LHCN-M2 (cell line): ENCODE measurements around the gene PPARG. TPM values are rescaled to one million over a fixed set of nuclear protein-coding genes. Genes with fewer than 3 reads are reported as not detected.
"Not testable (repeated sequence)": the region's sequence is repeated elsewhere in the genome, so short reads cannot be mapped to it uniquely, and the experiment has no call there.

ENCODE experiments used
- DNase-seq: peaks from one replicate; pipeline ENCODE4 v3.0.0-alpha.2; 2012; ENCODE audit warnings: low read depth
- polyA plus RNA-seq: library from polyadenylated mRNA; unstranded; fragments of >200 nt; gene quantifications from one replicate; pipeline ENCODE4 v1.2.1, GENCODE V29; 2012; ENCODE audit warnings: missing spikeins
- total RNA-seq: library from RNA; depleted of rRNA; stranded (reverse); fragments of >200 nt; gene quantifications from 2 replicates; pipeline ENCODE4 v1.2.3, GENCODE V29; 2014; rRNA removed

PPARG gene
- 6.5 and 8.8 TPM in 2 replicates for total RNA-seq
- 4.0 TPM for polyA plus RNA-seq

DNA sequence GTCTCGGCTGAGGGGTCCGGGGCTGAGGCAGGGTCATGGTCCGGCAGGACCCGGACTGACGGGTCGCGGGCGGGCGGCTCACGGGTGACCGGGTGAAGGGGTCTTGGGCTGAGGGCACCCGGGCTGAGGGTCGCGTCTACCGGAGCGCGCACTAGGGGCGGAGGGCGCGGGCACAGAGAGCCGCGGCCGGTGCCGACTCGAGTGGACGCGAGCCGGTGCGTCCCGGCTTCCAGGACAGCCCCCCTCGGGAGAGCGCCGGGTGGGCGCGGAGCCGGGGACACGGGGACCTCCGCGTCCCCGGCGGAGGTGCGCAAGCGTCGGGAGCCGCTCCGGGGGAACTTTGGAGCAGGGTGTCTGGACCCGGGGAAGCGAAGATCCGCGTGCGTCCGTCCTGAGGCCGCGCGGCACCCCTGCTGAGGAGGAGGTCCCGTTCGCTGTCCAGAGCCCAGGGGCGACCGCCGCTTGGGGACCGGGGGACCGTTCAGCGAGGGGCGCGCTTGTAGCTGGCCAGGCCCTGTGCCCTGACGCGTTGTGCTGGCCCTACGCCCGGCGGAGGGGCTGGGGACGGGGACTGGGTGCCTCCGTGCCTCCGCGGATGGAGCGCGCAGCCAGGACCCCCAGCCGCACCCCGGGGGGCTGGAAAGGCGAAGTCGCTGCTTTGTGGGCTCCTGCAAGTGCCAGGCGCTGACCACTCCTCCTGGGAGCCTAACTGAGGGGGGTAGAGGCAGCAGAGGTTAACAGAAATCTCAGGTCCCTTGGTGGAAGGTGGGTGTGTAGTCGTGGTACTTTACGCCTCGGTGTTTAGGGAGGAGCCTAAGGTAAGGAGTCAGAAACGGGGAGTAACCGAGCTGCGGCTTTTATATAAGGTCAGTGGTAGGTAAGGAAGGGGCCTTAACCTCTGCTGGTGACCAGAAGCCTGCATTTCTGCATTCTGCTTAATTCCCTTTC, at the start of gene PPARG:
PPARG (plus strand) TSS at position 889 of the 948 bp plus-strand sequence. CDS start 90,642 bp downstream, outside the sequence.
- DNase-seq: no peak

DNA sequence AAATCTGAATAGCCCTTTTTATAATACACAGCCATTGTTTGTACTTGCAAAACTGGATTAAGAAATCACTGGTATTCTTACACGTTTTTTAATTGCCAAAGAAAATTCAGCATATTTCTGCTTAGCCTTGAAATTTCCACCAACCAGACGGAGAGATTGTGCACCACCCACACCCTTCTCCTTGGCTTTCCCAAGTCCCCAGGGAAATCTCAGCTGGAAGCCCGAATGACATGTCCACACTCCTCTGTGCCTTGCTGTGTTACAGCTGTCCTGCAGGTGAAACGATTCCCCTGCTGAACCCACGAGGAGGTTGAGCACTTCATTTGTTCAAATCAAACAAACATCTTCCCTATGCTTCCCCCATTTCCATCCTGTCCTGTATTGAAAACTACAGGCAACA, 49.6 kb upstream of the PPARG start:
- no peak for DNase-seq

DNA sequence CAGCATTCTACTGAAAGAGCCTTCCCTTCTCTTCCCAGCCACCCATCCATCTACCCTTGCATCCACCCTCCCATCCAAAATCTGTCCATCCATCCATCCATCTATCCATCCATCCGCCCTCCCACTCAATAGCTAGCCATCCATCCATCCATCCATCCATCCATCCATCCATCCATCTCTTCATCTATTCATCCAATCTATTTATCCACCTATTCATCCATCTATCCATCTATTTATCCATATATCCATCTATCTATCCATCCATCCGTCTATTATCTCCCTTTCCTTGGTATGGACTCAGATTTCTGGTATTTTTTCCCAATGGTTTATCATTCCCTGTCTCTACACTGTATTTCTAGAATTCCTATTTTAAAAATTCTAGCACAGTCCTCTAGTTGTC, 46.1 kb upstream of the PPARG start:
- no peak for DNase-seq

DNA sequence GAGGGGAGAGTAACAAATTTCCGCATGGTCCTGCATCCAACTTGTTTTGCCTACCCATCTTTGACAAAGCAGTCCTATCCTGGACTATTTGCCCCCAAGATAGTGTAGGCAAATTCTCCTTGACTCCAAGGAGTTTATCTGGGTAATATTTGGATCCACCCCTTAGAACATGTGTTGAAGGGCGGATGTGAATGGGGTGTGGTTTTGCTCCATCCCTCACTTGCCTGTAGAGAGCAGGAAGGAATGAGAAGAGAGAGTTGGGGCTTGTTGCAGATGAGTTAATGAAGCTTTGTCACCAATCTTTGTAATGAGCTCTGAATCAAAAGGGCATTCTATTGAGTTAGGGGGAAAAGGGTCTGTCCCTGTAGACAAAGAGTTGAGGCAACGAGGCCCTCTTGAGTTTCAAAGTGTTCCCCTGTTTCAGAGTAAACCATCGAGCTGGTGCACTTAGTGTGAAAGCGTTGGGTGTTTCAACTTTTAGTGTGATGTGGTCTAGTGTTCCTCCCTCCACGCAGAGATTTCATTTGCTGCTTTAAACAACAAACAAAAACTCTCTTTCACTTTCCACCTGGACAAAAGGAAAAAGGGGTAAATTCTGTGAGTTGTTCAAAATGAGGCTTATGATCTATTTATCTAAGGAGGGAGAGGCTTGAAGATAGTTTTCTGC, 42.2 kb upstream of the PPARG start:
- DNase-seq: no peak

DNA sequence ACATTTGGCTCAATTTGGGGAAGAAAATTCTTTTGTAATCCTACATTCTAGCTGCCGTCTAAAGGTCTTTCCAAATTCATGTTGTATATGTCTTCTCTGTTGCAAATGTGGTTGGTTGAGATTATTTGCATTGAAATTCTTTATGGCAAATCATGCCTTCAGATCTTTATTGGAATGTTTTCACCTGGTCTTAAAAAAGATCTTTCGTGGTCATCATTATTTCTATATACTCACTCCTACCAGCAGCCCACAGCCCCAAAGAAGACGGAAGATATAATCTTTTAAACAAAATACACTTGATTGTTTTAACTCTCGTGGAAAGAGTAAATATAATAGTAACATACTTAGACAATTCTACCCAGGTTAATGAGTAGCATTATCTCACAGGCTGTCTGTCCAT, 41.5 kb upstream of the PPARG start:
- no peak for DNase-seq

DNA sequence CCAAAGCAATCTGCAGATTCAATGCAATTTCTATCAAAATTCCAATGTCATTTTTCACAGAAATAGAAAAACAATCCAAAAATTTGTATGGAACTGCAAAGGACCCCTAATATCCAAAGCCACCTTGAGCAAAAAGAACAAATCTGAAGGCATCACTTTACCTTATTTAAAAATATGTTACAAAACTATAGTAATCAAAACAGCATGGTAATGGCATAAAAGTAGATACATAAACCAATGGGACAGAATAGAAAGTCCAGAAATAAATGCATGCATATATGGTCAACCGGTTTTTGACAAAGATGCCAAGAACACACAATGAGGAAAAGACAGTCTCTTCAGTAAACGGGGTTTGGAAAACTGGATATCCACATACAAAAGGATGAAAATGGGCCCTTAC, 39.4 kb upstream of the PPARG start:
- no peak for DNase-seq

DNA sequence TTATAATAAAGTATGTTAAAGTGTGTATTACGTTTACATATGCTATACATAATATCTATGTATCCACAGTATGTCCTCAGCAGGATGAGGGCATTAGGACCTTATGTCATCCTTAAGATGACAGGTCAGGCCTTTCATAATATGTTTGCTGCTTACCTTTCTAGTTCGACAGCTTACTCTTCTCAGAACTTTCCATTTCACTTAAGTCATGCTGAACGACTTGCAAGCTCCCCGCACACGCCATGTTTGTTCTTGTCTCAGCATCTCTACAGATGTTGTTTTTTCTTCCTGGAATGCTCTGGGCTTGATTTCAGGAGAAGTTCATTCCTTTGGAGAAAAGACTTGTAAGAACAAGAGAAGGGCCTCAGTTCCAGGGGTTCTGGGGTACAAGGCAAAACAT, 36.0 kb upstream of the PPARG start:
- DNase-seq: no peak

DNA sequence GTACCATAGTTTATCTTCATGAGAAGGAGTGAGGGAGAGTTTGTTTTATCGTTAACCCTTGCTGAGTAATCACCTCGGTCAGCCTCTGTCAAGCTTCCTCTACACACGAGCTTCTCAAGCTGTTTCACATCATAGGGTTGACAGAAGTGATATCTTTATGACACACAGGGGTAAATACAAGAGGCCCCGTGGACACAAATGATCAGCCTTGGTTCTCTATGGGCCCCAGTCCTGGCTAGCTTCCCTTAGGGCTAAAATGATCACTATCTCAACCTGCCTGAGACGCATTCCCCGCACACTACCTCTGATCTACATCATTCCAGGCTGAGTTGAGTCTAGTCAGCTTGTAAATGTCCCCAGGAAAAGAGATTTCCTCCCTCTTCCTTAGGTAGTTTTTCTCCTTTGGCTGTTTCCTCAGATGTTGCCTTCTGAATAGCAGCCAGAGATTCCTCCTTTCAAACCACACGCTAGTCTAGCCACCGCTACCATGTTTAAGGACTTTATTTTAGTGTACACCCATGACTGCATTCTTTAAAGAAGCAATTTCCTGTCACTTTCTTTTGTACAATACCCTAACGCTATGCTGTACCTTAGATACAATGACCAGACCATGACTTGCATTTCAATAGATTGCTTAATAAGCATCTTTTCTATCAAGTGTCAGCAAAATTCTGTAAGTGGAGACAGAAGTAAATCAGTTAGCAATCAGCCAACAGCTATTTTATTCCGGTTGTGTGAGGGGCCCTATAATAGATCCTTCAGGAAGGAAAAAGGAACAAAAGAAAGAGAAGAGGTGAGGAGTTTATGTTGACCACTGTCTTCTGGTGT, 35.1 kb upstream of the PPARG start:
- DNase-seq: no peak

DNA sequence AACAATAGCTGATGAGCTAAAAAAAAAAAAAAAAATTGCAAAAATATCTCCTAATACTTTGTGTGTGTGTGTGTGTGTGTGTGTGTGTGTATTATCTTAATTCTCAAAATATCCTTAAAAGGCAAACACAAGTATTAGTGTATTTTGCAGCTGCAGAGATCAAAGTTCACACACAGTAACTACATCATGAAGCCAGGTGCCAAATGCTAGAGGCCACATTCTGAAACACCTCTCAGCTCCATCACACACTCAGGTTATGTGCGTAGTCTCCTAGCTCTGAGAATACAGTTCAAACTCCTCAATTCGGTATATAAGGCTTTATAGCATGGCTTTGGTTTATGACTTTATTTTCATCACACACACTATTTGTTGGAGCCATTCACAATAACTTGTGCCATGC, 33.5 kb upstream of the PPARG start:
- no peak for DNase-seq

DNA sequence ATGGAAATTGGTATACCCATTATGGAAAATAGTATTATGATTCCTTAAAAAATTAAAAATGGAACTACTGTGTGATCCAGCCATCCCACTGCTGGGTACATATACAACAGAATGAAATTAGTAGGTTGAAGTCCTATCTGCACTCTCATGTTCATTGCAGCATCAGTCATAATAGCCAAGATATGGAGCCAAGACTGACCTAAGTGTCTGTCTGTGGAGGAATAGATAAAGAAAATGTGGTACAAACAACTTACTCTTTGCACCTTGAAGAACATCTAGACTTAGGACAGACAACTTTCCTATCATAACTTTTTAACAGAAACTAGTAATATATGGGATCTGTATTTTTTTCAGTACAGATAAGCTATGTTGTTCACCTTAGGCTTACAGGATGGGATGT, 30.0 kb upstream of the PPARG start:
- DNase-seq: no peak

DNA sequence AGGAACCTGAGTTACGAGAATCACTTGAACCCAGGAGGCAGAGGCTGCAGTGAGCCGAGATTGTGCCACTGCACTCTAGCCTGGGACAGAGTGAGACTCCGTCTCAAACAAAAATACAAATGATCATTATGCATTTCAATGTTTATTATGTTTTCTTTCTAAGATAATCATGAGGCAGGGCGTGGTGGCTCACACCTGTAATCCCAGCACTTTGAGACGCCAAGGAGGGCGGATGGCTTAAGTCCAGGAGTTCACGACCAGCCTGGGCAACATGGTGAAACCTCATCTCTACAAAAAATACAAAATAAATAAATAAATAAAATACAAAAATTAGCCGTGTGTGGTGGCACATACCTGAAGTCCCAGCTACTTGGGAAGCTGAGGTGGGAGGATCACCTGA, 26.7 kb upstream of the PPARG start:
- DNase-seq: not testable (repeated sequence)

DNA sequence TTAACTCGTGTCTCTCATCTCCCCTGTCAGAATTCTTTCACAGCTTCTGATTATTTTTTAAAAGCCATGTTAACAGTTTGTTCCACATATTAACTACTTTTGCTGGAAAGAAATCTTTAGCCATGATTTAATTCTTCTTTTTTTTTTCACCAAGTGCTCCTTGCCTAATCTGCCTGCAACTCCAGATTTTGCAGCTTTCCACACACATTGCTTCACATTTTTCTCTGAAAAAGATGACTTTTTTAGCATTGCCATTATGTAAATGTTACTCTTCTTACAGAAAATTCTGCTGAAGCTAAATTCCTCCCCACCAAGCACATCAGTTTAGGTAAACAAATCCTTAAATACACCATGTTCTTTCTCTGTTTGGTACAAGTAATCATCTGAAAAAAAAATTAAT, 23.4 kb upstream of the PPARG start:
- no peak for DNase-seq

DNA sequence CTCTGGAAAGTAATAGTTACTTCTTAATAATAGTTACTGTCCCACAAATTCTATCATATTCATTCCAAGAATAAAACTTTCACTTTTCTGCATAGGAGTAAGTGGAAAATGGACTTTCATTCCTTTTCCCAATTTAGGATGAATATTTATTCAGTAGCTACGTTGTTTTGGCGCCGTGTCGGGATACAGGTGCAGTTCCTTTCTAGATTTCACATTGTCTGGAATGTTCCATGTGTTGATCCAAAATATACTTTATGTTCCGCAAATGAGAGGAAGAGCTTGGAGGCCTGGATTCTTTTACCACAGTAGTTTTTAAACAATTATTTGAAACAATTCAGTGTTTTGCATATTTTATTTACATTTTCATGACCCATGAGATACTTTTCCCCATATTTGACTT, 22.8 kb upstream of the PPARG start:
- no peak for DNase-seq

DNA sequence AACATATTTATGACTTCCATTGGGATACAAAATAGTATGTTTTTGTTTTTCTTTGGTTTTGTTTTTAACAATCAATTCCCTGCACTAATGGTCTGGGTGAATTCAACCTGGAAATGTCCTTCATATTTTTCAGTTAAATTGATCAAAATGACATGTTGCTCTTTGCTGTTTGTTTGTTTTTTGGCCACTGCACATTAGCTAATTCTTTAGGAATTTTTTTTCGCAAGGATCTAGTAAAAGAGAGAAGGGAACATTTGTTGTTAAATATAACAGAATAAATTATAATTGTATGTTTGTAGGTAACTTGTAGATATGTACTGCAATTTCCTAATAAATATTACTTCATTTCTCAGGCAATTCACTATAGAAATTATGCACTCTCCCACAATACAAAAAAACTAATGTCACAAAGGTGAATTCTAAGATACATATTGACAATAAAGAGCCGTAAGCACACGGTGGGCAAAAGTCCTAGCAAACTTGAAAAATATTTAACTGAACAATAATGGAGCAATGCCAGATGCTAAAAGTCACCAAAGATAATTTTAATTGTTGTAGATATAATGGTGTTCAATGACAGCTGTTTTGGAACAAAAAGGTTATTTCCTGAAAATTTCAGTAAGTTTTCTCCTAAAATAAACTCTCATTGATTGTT, 21.4 kb upstream of the PPARG start:
- no peak for DNase-seq

DNA sequence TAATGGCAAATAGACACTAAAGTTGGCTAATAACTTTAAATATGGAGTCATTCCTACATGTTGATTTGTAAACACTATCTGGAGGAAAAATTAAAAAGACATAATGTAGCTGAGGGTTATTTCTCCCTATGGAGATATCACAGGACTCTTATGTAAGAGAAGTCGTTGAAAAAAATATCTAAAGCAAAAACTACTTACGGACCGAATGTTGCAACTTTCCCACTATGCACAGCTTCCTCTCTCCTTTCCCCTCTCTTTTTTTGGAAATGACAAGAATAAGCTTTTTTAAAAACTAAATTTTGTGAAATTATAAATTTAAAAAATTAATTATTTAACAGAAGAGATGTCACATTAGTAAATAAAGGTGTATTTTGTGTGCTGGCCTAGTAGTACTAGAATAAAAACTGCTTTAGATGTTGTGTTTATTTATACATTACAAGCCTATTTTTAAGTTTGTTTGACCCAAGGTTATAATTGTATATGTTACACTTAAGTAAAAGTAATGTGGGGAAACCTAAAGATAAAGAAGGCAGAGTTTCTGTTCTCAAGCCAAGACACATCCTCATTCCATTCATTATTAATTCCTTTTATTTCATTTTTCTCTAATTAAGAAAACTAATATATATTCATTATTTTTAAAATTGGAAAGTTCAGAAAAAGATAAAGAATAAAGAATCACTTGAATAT, 20.7 kb upstream of the PPARG start:
- no peak for DNase-seq

DNA sequence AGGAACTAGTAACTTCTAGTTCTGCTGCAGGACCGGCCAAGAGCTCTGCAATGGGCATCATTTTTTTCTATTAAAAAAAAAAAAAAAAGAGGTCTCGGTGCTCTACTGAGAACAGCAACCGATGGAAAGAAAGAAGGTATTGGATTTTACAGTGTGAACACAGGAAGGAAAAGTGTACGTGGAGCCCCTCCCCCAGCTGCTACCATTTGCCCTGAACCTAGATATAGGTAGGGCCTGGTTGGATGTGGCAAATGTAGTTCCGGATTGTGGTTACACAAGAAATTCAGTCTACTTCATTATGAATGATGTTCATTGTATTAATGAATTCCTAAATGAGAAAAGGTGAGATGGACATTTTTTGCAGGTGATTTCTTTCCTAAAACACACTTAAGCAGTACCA, 17.9 kb upstream of the PPARG start:
- DNase-seq: no peak

DNA sequence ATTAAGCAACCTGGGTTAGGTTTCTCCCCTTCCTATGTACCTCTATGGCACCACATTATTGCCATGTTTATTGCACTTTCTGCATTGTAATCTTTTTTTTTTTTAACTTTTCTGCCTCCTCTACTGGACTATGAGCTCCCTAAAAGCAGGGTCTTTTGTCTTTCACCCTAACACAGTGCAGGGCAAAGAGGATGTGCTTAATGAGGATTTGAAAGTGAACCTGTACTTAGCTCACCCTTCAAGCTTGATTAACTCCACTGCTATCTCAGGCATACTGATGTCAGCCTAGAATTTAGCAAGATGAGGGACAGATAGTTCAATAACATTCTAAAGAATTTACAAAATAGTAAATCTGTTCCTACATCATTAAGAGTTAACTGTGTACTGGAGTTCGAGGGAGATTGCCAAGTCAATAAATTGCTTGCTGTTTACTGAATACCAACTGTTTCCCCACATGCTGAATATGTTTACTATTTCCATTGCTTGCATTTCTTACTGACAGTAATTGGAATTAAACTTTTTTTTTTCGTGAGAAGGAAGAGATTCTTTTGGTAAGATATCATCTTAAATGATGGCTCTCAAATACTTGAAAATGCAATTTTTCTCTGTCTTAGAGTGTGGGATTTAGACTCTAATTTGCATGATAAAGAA, 15.7 kb upstream of the PPARG start:
- DNase-seq: no peak

DNA sequence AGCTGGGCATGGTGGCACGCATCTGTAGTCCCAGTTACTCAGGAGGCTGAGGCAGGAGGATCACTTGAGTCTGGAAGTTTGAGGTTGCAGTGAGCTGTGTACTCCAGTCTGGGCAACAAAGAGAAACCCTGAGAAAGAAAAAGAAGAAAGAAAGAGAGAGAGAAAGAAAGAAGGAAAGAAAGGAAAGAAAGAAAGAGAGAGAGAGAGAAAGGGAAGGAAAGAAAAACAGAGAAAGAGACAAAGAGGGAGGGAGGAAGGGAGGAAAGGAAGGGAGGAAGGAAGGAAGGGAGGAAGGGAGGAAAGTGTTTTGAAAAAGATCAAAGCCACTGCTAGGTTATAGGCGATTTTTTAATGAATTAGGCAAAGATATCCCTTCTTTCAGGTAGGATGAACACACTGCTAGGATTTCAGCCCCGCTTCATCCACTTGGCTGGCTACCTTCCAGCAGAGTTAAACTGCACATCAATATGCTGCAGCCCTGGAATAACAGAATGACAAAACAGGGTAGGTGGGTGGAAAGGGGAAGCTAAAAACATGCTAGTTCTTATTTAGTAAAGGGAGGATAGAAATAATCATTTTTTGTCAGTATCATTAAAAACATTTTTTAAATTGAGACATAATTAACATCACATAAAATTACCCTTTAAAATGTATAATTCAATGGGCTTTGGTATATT, 12.8 kb upstream of the PPARG start:
- DNase-seq: no peak

DNA sequence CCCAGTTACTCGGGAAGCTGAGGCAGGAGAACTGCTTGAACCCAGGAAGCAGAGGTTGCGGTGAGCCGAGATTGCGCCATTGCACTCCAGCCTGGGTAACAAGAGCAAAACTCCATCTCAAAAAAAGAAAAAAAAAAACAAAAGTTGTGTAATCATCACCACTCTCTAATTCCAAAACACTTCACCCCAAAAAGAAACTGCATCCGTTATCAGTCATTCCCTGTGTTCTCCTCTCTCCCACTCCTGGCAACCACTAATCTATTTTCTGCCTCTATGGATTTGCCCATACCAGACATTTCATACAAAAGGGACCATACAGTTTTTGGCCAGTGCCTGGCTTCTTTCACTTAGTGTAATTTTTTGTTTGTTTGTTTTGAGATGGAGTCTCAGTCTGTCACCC, 12.0 kb upstream of the PPARG start:
- DNase-seq: not testable (repeated sequence)

DNA sequence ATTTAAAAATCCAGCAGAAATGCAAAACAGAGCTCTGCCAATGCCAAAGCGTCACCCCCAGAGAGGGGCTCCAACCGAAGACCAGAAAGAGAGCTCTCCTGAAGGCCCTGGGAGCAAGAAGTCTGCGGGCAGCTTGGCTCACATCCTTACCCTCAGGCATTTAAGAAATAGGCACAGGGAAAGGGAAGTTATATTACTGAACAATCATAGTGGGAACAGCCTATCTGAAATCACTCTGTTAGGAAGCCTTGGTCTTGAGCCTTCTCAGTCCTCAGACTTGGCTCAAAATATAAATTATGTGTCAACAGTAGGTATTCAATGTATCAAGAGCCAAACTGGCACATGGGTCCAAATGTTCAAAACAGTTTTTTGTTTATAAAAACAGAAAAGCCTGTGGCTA, 10.3 kb upstream of the PPARG start:
- no peak for DNase-seq
